Mucosa of descending colon (tissue), 3 donors: ENCODE results near the gene SNX6. TPM values are rescaled to one million over a fixed set of nuclear protein-coding genes. Genes with fewer than 3 reads are reported as not detected.

ENCODE experiments used
- ATAC-seq: fragments of 200-7000 bp; cut with Tn5 transposase; one replicate; pipeline ENCODE4 v1.9.1; 2020; ENCODE audit warnings: mild to moderate bottlenecking, moderate library complexity
- DNase-seq, 3 donors: peaks; one replicate each; pipeline ENCODE4 v3.0.0-alpha.2; 2020
- H3K36me3 ChIP-seq: fragments of 200-600 bp; one replicate; pipeline ENCODE4 v1.8.0; 2021; ENCODE audit warnings: low read depth, mild to moderate bottlenecking
- H3K4me1 ChIP-seq: fragments of 200-600 bp; one replicate; pipeline ENCODE4 v1.8.0; 2021; ENCODE audit warnings: low read depth, mild to moderate bottlenecking
- H3K4me3 ChIP-seq: fragments of 200-600 bp; one replicate; pipeline ENCODE4 v1.8.0; 2021; ENCODE audit warnings: mild to moderate bottlenecking
- H3K9me3 ChIP-seq: fragments of 200-600 bp; one replicate; pipeline ENCODE4 v1.8.0; 2021; ENCODE audit warnings: mild to moderate bottlenecking
- intact Hi-C, 2 donors: fragments of 100-400 bp; cut with DNase I in 1 of 2; cut with micrococcal nuclease in 1 of 2; formaldehyde crosslinking; loops; one replicate each; pipeline versions ENCODE4 v1.11.0 to v1.11.1; 2022; cut with DNase I, micrococcal nuclease
- total RNA-seq, 3 donors: library from RNA; stranded (reverse); fragmentation: NEBNext Ultra II Directional in 2 of 3; extraction: Animal tissue kit (Norgen Biotek cat#: 25700) in 2 of 3; gene quantifications; one replicate each; pipeline versions ENCODE4 v1.2.1 to v1.2.4, GENCODE V29; 2021 to 2023
- TF ChIP-seq, protein P1 (sequence below): fragments of 200-600 bp; IDR thresholded peaks from one replicate; pipeline ENCODE4 v1.8.0; 2022; ENCODE audit warnings: antibody characterized with exemption, mild to moderate bottlenecking
- donor health status: DM: no; HTN: no; CAD: no; lungs with moderate emphysema.
- donor health status: DM: no; HTN: no; CAD: no.
- donor health status: DM: no; HTN: yes; CAD: no.

The SNX6 gene
- total RNA-seq, 3 donors from 2014 or later: 70.9 to 79.9 (median 75.7) TPM

DNA sequence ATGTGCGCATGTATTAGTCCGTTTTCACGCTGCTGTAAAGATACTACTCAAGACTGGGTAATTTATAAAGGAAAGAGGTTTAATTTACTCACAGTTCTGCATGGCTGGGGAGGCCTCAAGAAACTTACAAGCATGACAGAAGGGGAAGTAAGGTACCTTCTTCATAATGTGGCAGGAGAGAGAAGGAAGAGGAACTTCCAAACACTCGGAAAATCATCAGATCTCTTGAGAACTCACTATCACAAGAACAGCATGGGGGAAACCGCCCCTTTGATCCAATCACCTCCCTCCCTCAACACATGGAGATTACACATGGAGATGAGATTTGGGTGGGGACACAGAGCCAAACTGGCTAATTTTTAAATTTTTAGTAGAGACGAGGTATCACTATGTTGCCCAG, 41.8 kb upstream of the SNX6 start:
- Histone ChIP-seq H3K4me3 (no peak overlapping the region), H3K9me3 (no peaks in the 10 kb centered on the region), H3K4me1 (no peaks in the 10 kb centered on the region), H3K36me3 (no peaks in the 10 kb centered on the region)
- DNase-seq (no peak), ATAC-seq (no peak)
- TF ChIP-seq, protein P1, sequence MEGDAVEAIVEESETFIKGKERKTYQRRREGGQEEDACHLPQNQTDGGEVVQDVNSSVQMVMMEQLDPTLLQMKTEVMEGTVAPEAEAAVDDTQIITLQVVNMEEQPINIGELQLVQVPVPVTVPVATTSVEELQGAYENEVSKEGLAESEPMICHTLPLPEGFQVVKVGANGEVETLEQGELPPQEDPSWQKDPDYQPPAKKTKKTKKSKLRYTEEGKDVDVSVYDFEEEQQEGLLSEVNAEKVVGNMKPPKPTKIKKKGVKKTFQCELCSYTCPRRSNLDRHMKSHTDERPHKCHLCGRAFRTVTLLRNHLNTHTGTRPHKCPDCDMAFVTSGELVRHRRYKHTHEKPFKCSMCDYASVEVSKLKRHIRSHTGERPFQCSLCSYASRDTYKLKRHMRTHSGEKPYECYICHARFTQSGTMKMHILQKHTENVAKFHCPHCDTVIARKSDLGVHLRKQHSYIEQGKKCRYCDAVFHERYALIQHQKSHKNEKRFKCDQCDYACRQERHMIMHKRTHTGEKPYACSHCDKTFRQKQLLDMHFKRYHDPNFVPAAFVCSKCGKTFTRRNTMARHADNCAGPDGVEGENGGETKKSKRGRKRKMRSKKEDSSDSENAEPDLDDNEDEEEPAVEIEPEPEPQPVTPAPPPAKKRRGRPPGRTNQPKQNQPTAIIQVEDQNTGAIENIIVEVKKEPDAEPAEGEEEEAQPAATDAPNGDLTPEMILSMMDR: no peak
- intact Hi-C loops: loop anchor here (5.0 kb wide), 2 partner anchors 46 to 51 kb away; no protein-coding TSS in a partner anchor

GRCh38 chr14:34668111-34668510, 38.2 kb upstream of the SNX6 start:
- no peaks in the 10 kb centered on the region for H3K36me3 ChIP-seq
- no peaks in the 10 kb centered on the region for H3K4me1 ChIP-seq
- DNase-seq (no peak), ATAC-seq (no peak)
- intact Hi-C loops: no loop called here
- H3K4me3 ChIP-seq: no peak overlapping the region
- no peaks in the 10 kb centered on the region for H3K9me3 ChIP-seq
- TF ChIP-seq, protein P1: no peak

DNA sequence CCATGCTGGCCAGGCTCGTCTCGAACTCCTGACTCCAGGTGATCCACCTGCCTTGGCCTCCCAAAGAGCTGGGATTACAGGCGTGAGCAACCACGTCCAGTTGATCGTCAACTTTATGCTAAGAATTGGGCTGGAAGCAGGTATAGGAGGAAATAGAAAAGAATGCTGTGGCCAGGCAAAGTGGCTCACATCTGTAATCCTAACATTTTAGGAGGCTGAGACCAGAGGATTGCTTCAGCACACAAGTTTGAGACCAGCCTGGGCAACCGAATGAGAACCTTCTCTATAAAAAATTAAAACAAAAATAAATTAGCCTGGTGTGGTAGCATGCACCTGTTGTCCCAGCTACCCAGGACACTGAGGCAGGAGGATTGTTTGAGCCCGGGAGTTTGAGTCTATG, 37.1 kb upstream of the SNX6 start:
- no peaks in the 10 kb centered on the region for H3K9me3 ChIP-seq
- intact Hi-C loops: no loop called here
- no peak for DNase-seq
- no peaks in the 10 kb centered on the region for H3K4me1 ChIP-seq
- H3K36me3 ChIP-seq: no peaks in the 10 kb centered on the region
- ATAC-seq: no peak
- TF ChIP-seq, protein P1: no peak
- no peak overlapping the region for H3K4me3 ChIP-seq

- intact Hi-C loops: no loop called here
- TF ChIP-seq, protein P1: no peak
Observed at GRCh38 chr14:34665785-34666435, 36.0 kb upstream of the SNX6 start.

GRCh38 chr14:34662561-34663088, 32.7 kb upstream of the SNX6 start:
- Histone ChIP-seq H3K36me3 (no peaks in the 10 kb centered on the region), H3K9me3 (no peaks in the 10 kb centered on the region), H3K4me3 (no peak overlapping the region), H3K4me1 (no peaks in the 10 kb centered on the region)
- TF ChIP-seq, protein P1: no peak
- ATAC-seq: no peak
- intact Hi-C loops: no loop called here
- DNase-seq: no peak

More at GRCh38 chr14:34665785-34666435, 36.0 kb upstream of the SNX6 start:
- no peaks in the 10 kb centered on the region for H3K9me3 ChIP-seq
- no peak overlapping the region for H3K4me3 ChIP-seq
- DNase-seq: peak in 1 of 3 donors; percentile 61
- H3K36me3 ChIP-seq: no peaks in the 10 kb centered on the region
- ATAC-seq: peak; percentile 60
- no peaks in the 10 kb centered on the region for H3K4me1 ChIP-seq
